SK-N-MC (cell line): ENCODE data around the gene PCSK1.

ENCODE experiments used
- EZH2 ChIP-seq: fragments of 200-600 bp; sonication (generic); IDR thresholded peaks from one replicate; pipeline ENCODE4 v1.6.1; 2017; ENCODE audit warnings: antibody characterized with exemption
- FOXP2 ChIP-seq: optimal IDR thresholded peaks from 2 replicates; pipeline ENCODE3; 2011; ENCODE audit warnings: mild to moderate bottlenecking, moderate library complexity; ENCODE audit not compliant: insufficient read depth; ENCODE audit errors: extremely low read length, control extremely low read depth
- POLR2AphosphoS5 ChIP-seq: IDR thresholded peaks from 2 replicates; pipeline ENCODE4 v1.6.1; 2012; ENCODE audit warnings: mild to moderate bottlenecking, low read depth, low read length, borderline replicate concordance

- TF ChIP-seq EZH2 (no peak), POLR2AphosphoS5 (no peak), FOXP2 (no peak)
Measured at GRCh38 chr5:96455789-96456188, 22.7 kb upstream of the PCSK1 start.
